ENCODE data around the gene SLC35G6.

SLC35G6 gene

DNA sequence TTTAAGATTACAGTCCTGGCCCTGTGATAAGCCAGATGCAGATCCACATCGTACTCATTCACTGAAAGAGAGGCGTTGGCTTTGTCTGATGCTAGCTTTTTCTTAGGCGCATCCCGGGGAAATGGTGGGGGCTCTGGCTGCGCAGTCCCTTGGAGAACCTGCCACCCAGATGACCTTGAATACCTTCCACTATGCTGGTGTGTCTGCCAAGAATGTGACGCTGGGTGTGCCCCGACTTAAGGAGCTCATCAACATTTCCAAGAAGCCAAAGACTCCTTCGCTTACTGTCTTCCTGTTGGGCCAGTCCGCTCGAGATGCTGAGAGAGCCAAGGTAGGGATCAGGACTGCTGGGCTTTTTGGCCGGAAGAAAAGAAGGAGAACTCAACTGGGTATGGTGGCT is 26.9 kb downstream of the SLC35G6 start:
- DNase-seq = no peak

DNA sequence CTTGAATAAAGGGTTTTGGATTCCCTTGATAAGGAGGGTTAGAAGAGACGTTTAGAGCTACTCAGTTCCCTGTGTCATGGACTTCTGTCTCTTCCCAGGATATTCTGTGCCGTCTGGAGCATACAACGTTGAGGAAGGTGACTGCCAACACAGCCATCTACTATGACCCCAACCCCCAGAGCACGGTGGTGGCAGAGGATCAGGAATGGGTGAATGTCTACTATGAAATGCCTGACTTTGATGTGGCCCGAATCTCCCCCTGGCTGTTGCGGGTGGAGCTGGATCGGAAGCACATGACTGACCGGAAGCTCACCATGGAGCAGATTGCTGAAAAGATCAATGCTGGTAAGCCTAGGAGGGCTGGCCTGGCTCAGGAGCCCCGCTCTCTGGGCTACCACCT is 27.6 kb downstream of the SLC35G6 start:
- no peak for DNase-seq

DNA sequence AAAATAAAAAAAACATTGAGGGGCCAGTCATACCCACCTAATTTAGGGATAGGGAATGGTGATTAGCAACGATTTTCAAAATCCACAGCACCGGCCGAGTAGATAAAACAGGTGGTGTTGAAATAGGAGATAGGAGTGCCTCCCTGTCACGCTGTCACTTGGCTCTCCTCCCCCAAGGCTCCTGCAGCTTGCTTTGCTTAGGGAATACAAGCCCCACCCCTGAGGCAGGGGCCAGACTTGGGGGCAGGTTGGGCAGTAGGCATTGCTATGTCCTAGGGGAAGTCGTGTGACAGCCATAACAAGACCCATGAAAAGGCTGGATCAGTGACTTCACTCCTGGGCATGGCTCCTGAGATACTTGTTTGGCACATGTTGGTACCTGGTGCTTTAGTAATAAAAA is 28.7 kb downstream of the SLC35G6 start:
- no peak for DNase-seq

DNA sequence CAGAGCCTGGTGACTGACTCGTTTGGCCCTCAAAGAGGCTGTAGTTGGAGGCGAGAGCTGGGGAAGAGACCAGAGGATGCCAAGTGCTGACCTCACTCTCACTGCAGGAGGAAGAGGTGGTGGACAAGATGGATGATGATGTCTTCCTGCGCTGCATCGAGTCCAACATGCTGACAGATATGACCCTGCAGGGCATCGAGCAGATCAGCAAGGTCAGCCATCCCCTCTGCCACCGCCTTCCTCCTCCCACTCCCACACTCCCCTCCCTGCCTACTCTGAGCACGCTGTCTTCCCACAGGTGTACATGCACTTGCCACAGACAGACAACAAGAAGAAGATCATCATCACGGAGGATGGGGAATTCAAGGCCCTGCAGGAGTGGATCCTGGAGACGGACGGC is 29.9 kb downstream of the SLC35G6 start:
- DNase-seq = no peak

DNA sequence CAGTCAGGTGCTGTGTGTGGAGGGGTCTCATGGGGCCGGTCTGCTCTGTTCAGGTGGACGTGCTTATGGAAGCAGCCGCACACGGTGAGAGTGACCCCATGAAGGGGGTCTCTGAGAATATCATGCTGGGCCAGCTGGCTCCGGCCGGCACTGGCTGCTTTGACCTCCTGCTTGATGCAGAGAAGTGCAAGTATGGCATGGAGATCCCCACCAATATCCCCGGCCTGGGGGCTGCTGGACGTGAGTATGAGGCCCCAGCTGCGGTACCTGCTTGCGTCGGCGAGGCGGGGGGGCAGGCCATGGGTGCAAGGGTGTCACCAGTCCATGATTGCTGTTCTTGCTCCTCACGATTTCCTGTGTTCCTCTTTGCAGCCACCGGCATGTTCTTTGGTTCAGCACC is 30.9 kb downstream of the SLC35G6 start:
- DNase-seq = no peak

DNA sequence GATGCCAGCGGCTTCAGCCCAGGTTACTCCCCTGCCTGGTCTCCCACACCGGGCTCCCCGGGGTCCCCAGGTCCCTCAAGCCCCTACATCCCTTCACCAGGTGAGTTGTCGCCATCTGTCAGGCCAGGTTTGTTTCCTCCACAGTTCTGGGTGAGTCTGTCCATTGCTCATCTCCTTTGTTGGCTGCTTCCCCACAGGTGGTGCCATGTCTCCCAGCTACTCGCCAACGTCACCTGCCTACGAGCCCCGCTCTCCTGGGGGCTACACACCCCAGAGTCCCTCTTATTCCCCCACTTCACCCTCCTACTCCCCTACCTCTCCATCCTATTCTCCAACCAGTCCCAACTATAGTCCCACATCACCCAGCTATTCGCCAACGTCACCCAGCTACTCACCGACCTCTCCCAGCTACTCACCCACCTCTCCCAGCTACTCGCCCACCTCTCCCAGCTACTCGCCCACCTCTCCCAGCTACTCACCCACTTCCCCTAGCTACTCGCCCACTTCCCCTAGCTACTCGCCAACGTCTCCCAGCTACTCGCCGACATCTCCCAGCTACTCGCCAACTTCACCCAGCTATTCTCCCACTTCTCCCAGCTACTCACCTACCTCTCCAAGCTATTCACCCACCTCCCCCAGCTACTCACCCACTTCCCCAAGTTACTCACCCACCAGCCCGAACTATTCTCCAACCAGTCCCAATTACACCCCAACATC is 31.7 kb downstream of the SLC35G6 start:
- no peak for DNase-seq

DNA sequence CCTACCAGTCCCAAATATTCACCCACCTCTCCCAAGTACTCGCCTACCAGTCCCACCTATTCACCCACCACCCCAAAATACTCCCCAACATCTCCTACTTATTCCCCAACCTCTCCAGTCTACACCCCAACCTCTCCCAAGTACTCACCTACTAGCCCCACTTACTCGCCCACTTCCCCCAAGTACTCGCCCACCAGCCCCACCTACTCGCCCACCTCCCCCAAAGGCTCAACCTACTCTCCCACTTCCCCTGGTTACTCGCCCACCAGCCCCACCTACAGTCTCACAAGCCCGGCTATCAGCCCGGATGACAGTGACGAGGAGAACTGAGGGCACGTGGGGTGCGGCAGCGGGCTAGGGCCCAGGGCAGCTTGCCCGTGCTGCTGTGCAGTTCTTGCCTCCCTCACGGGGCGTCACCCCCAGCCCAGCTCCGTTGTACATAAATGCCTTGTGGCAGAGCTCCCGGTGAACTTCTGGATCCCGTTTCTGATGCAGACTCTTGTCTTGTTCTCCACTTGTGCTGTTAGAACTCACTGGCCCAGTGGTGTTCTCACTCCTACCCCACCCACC is 32.7 kb downstream of the SLC35G6 start:
- DNase-seq = no peak

DNA sequence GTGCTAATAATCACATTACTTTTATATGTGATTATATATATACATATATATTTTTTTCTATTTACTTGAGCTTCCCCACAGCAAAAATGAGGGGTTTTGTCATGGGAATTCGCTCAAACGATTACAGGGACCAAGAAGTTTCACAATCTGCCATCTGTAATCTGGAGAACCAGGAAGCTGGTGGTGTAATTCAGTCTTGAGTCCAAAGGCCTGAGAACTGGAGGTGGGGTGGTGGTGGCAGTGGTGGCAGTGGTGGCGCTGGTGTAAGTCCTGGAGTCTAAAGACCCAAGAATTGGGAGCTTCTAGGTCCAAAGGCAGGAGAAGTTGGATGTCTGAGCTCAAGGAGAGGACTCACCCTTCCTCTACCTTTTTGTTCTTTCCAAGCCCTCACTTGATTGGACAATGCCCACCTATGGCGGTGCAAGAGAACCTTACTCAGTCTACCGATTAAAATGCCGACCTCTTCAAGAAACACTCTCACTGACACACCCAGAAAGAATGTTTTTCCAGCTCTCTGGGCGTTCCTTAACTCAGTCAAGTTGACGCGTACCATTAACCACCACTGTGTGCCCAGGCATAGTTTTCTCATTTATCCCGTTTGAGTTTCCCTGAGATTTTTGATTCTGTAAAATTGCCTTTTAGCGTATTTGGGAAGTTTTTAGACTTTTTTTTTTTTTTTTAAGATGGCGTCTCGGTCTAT is 34.8 kb downstream of the SLC35G6 start:
- DNase-seq = no peak

DNA sequence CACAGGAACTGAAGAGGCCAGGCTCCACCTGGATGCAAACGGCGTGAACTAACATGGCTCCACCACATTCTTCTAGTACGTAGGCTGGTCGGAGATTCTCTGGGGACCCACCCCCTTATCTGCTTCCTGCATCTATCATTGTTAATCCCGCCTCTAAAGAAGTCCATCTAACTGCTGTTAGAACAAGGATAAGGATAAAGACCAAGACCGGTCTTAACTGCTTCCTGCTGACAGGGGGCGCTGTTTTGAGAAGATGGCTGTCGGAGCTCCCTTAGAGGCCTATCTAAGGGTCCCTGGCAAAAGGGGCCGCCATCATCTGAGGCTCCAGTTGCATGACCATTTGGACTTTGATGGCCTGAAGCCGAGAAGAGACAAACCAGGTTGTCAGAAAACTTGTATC is 41.8 kb downstream of the SLC35G6 start:
- DNase-seq = no peak

DNA sequence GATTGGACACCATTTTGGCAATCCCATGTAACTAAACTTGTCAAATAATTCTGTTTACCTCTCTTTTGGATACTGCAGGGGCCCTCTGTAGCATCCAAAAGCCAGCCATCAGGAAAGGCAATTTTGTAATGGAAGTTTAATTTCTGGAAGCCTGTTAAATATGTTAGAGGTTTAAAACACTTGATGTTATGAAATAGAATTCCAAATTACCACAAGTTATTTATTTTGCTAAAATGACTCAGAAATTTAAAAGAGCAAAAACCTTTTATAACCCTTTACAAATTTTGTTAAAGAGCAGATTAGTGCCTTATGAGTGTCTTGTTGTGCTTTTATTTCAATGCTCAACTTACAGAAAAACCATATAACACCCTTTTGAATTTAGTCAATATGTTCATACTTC is 47.6 kb downstream of the SLC35G6 start:
- DNase-seq = no peak

DNA sequence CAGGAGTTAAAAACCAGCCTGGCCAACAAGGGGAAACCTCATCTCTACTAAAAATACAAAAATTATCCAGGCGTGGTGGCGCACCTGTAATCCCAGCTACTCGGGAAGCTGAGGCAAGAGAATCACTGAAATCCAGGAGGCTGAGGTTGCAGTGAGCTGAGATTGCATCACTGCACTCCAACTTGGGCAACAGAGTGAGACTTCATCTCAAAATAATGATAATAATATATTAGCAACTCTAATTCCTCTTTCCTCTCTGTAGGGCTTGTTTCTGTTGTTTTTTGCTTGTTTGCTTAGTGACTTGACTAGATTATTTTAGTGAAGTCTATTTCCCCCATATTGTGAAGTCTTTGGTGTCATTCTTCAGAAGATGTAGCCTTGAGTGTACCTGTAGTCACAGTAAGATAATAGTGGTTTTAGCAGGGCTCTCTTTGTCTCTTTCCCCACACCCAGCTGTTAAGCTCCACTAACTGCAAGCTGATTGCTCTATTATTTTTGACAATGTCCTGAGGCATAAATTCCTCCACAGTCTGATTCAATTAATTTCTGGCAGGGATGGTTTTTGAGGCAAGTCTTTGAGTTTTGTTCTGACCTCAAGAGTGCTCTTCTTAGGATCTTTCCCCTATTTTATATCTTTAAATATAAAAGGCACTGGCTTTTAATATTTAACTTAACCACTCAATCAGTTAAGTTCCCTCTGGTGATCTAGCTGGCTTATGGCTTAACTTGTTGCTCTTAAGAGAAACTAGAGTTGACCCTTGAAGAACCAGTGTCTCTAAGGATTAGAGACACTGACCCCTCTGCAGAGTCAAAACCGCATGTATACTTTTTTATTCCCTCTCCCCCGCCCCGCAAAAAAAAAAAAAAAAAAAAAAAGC is 49.0 kb downstream of the SLC35G6 start:
- DNase-seq = no peak

Data from NCI-H1092 (cell line).